H9 (cell line): ENCODE measurements around the gene MFSD11. TPM values are rescaled to one million over a fixed set of nuclear protein-coding genes. Genes with fewer than 3 reads are reported as not detected.

Experiments
- DNase-seq: peaks from one replicate; pipeline ENCODE4 v3.0.0-alpha.2; 2017
- H2AFZ ChIP-seq: one replicate; pipeline ENCODE4 v1.6.1; 2013; ENCODE audit warnings: mild to moderate bottlenecking, low read length, control low read depth, moderate library complexity
- H2AK5ac ChIP-seq: 2 replicates; pipeline ENCODE4 v1.6.1; 2013; ENCODE audit warnings: low read length, control low read depth, mixed read lengths; ENCODE audit not compliant: insufficient read length
- H2BK120ac ChIP-seq: one replicate; pipeline ENCODE4 v1.6.1; 2013; ENCODE audit warnings: low read depth, mild to moderate bottlenecking, low read length, control low read depth, inconsistent platforms; ENCODE audit not compliant: poor library complexity, severe bottlenecking
- H2BK12ac ChIP-seq: 2 replicates; pipeline ENCODE4 v1.6.1; 2013; ENCODE audit warnings: low read length, control low read depth, mixed read lengths, low read depth; ENCODE audit not compliant: insufficient read length
- H2BK15ac ChIP-seq: 2 replicates; pipeline ENCODE4 v1.6.1; 2013; ENCODE audit warnings: low read depth, low read length, control low read depth
- H2BK20ac ChIP-seq: one replicate; pipeline ENCODE4 v1.6.1; 2013; ENCODE audit warnings: low read depth, mild to moderate bottlenecking, low read length, control low read depth, inconsistent platforms; ENCODE audit not compliant: poor library complexity, severe bottlenecking
- H2BK5ac ChIP-seq: 2 replicates; pipeline ENCODE4 v1.6.1; 2013; ENCODE audit warnings: low read length, control low read depth, mixed read lengths; ENCODE audit not compliant: insufficient read length
- H3K14ac ChIP-seq: 2 replicates; pipeline ENCODE4 v1.6.1; 2013; ENCODE audit warnings: low read length, control low read depth; ENCODE audit not compliant: insufficient read depth
- H3K18ac ChIP-seq: 2 replicates; pipeline ENCODE4 v1.6.1; 2013; ENCODE audit warnings: low read depth, mild to moderate bottlenecking, mixed read lengths, low read length, control low read depth; ENCODE audit not compliant: insufficient read length
- H3K23ac ChIP-seq: 2 replicates; pipeline ENCODE4 v1.6.1; 2013; ENCODE audit warnings: low read length, control low read depth, mixed read lengths, low read depth; ENCODE audit not compliant: insufficient read length
- H3K23me2 ChIP-seq: 2 replicates; pipeline ENCODE4 v1.6.1; 2013; ENCODE audit warnings: low read depth, mild to moderate bottlenecking, mixed read lengths, low read length, control low read depth; ENCODE audit not compliant: insufficient read length, poor library complexity, severe bottlenecking
- H3K27ac ChIP-seq: 2 replicates; pipeline ENCODE4 v1.5.1; 2013; ENCODE audit warnings: low read length, control low read depth, mixed read lengths, low read depth; ENCODE audit not compliant: insufficient read length
- H3K27me3 ChIP-seq: 2 replicates; pipeline ENCODE4 v1.6.1; 2013; ENCODE audit warnings: low read length, control low read depth, inconsistent platforms; ENCODE audit not compliant: insufficient read depth
- H3K4ac ChIP-seq: 2 replicates; pipeline ENCODE4 v1.6.1; 2013; ENCODE audit warnings: low read depth, mild to moderate bottlenecking, control low read depth, inconsistent platforms, low read length, moderate library complexity
- H3K4me1 ChIP-seq: 2 replicates; pipeline ENCODE4 v1.6.1; 2013; ENCODE audit warnings: low read length, control low read depth, inconsistent platforms; ENCODE audit not compliant: insufficient read depth
- H3K4me2 ChIP-seq: 2 replicates; pipeline ENCODE4 v1.6.1; 2013; ENCODE audit warnings: low read length, control low read depth, mixed read lengths; ENCODE audit not compliant: insufficient read length, insufficient read depth
- H3K56ac ChIP-seq: 2 replicates; pipeline ENCODE4 v1.6.1; 2013; ENCODE audit warnings: low read depth, mild to moderate bottlenecking, mixed read lengths, low read length, control low read depth; ENCODE audit not compliant: insufficient read length
- H3K79me1 ChIP-seq: 2 replicates; pipeline ENCODE4 v1.6.1; 2013; ENCODE audit warnings: low read depth, mild to moderate bottlenecking, moderate library complexity, low read length, control low read depth, inconsistent platforms; ENCODE audit not compliant: insufficient read depth, poor library complexity, severe bottlenecking
- H3K79me2 ChIP-seq: 2 replicates; pipeline ENCODE4 v1.6.1; 2013; ENCODE audit warnings: low read length, control low read depth, inconsistent platforms; ENCODE audit not compliant: insufficient read depth
- H3K9ac ChIP-seq: 2 replicates; pipeline ENCODE4 v1.6.1; 2013; ENCODE audit warnings: low read length, control low read depth, mixed read lengths; ENCODE audit not compliant: insufficient read length; ENCODE audit errors: extremely low read depth
- H3K9me3 ChIP-seq: one replicate; pipeline ENCODE4 v1.6.1; 2013; ENCODE audit warnings: low read depth, low read length, inconsistent platforms; ENCODE audit not compliant: control insufficient read depth
- H3T11ph ChIP-seq: one replicate; pipeline ENCODE4 v1.6.1; 2013; ENCODE audit warnings: mild to moderate bottlenecking, low read length, control low read depth, inconsistent platforms
- H4K20me1 ChIP-seq: one replicate; pipeline ENCODE4 v1.6.1; 2013; ENCODE audit not compliant: control insufficient read depth, insufficient read length, insufficient read depth
- H4K5ac ChIP-seq: 2 replicates; pipeline ENCODE4 v1.6.1; 2013; ENCODE audit warnings: low read depth, mild to moderate bottlenecking, mixed read lengths, low read length, control low read depth; ENCODE audit not compliant: insufficient read length
- H4K8ac ChIP-seq: replicated peaks from 2 replicates; pipeline ENCODE4 v1.6.1; 2013; ENCODE audit warnings: low read length, control low read depth, mixed read lengths, low read depth; ENCODE audit not compliant: insufficient read length
- H4K91ac ChIP-seq: 2 replicates; pipeline ENCODE4 v1.6.1; 2013; ENCODE audit warnings: low read depth, mild to moderate bottlenecking, moderate library complexity, mixed read lengths, low read length, control low read depth; ENCODE audit not compliant: insufficient read length
- H3K27ac Mint-ChIP-seq, 3 experiments: 2 replicates in 2 of 3; 3 replicates in 1 of 3; pipeline ENCODE4 v1.8.0; 2020 to 2021; ENCODE audit warnings: mixed read lengths in 3 of 3, mild to moderate bottlenecking in 1 of 3, moderate library complexity in 1 of 3
- H3K27me3 Mint-ChIP-seq: 2 replicates; pipeline ENCODE4 v1.8.0; 2021; ENCODE audit warnings: low read depth, mild to moderate bottlenecking, moderate library complexity, mixed read lengths
- H3K36me3 Mint-ChIP-seq, 3 experiments: 2 replicates in 2 of 3; 3 replicates in 1 of 3; pipeline ENCODE4 v1.8.0; 2020 to 2021; ENCODE audit warnings: low read depth in 3 of 3, mixed read lengths in 3 of 3; ENCODE audit not compliant: insufficient read depth in 1 of 3
- H3K4me1 Mint-ChIP-seq, 2 experiments: 2 replicates each; pipeline ENCODE4 v1.8.0; 2020; ENCODE audit warnings: mixed read lengths in 2 of 2
- H3K4me3 Mint-ChIP-seq, 2 experiments: 2 replicates in 1 of 2; 3 replicates in 1 of 2; pipeline ENCODE4 v1.8.0; 2020 to 2021; ENCODE audit warnings: mild to moderate bottlenecking in 2 of 2, mixed read lengths in 2 of 2, moderate library complexity in 1 of 2
- H3K9me3 Mint-ChIP-seq, 2 experiments: 2 replicates in 1 of 2; 3 replicates in 1 of 2; pipeline ENCODE4 v1.8.0; 2020; ENCODE audit warnings: mild to moderate bottlenecking in 2 of 2, mixed read lengths in 2 of 2, moderate library complexity in 1 of 2
- CTCF ChIP-seq: fragments of 200-600 bp; sonication (generic); conservative IDR thresholded peaks from 3 replicates; pipeline ENCODE4 v1.8.0; 2021; ENCODE audit warnings: antibody characterized with exemption, mild to moderate bottlenecking
- WGBS: extraction: QIAGEN DNeasy Blood & Tissue Kit; methylation state at CpG from one replicate; pipeline ENCODE4 v1.1.7; 2013; ENCODE audit warnings: missing lambda C conversion rate, low lambda C conversion rate, mixed read lengths; ENCODE audit not compliant: insufficient read length; ENCODE audit errors: extremely low coverage; 5-methylcytosine and 5-hydroxymethylcytosine counted together
- total RNA-seq: library from RNA; stranded (reverse); gene quantifications from 2 replicates; pipeline ENCODE4 v1.2.1, GENCODE V29; 2021

Gene MFSD11
- total RNA-seq, 1 experiment from 2014 or later: 19.9 TPM

GRCh38 chr17:76753061-76753961, 15.4 kb downstream of the MFSD11 start:
- Histone ChIP-seq H3K23me2 (no peaks in the 10 kb centered on the region), H3K9ac (no peak overlapping the region), H2AFZ (no peak overlapping the region), H3K9me3 (no peaks in the 10 kb centered on the region), H3K27me3 (no peaks in the 10 kb centered on the region), H2AK5ac (no peak overlapping the region), H4K5ac (no peak overlapping the region), H3T11ph (no peak overlapping the region), H3K79me1 (no peaks in the 10 kb centered on the region), H4K20me1 (no peaks in the 10 kb centered on the region), H3K27ac (no peak overlapping the region), H3K79me2 (no peaks in the 10 kb centered on the region), H3K56ac (no peak overlapping the region), H3K4me1 (no peaks in the 10 kb centered on the region), H3K4ac (no peak overlapping the region), H2BK5ac (no peak overlapping the region), H3K14ac (no peak overlapping the region), H3K4me2 (no peak overlapping the region), H4K8ac (no peak overlapping the region), H4K91ac (no peak overlapping the region), H3K23ac (no peak overlapping the region), H2BK120ac (no peak overlapping the region), H3K18ac (no peak overlapping the region), H2BK12ac (no peak overlapping the region), H2BK20ac (no peak overlapping the region), H2BK15ac (no peak overlapping the region)
- DNase-seq: no peak
- no peak for TF ChIP-seq CTCF
- Mint-ChIP-seq H3K27ac (peak overlapping the region in 1 of 3 experiments; percentile 30; a peak in 2 of 7 replicates), H3K4me1 (no peaks in the 10 kb centered on the region), H3K27me3 (no peaks in the 10 kb centered on the region), H3K9me3 (no peaks in the 10 kb centered on the region; a peak in 1 of 5 replicates), H3K4me3 (no peak overlapping the region; a peak in 1 of 5 replicates), H3K36me3 (peaks cover 12 to 39% (median 15%) of the 10 kb centered on the region in 3 experiments)
- WGBS: no CpG with 5 or more reads among the region's 12 CpGs
